Right lobe of liver (tissue), 4 donors: ENCODE results near the gene ZSCAN30.

Source experiments
- CTCF ChIP-seq, 4 donors: fragments of 200-600 bp in 3 of 4; fragments of 450-650 bp in 1 of 4; IDR thresholded peaks; one replicate each; pipeline versions ENCODE4 v1.5.1 to v1.8.0; 2016 to 2022; ENCODE audit warnings: antibody characterized with exemption in 4 of 4, mild to moderate bottlenecking in 2 of 4
- POLR2A ChIP-seq: fragments of 450-650 bp; IDR thresholded peaks from one replicate; pipeline ENCODE4 v1.6.1; 2017; ENCODE audit warnings: antibody characterized with exemption, mild to moderate bottlenecking
- donor health status: DM: no; HTN: no; CAD: no.
- donor health status: DM: no; HTN: no; CAD: no.
- donor health status: DM: no; HTN: yes; CAD: no.

GRCh38 chr18:35331367-35332087 is 41.5 kb upstream of the ZSCAN30 start:
- no peak for TF ChIP-seq CTCF (IDR thresholded peaks at IDR 0.05)
- no peak for TF ChIP-seq POLR2A
